NB4 (cell line): Measurements from ENCODE around the gene HLA-DRB1.
"Not testable (repeated sequence)": the region's sequence is repeated elsewhere in the genome, so short reads cannot be mapped to it uniquely, and the experiment has no call there.

Source experiments
- DNase-seq: peaks from one replicate; pipeline ENCODE4 v3.0.0; 2010; ENCODE audit warnings: low read depth
- H3K4me3 ChIP-seq: one replicate; pipeline ENCODE4 v1.5.1; 2011; ENCODE audit warnings: mild to moderate bottlenecking, low read depth, low read length, moderate library complexity
- MYC ChIP-seq: IDR thresholded peaks from 2 replicates; pipeline ENCODE4 v1.6.1; 2011; ENCODE audit warnings: low read depth, low read length
- POLR2A ChIP-seq: IDR thresholded peaks from 2 replicates; pipeline ENCODE4 v1.6.1; 2011; ENCODE audit warnings: mild to moderate bottlenecking; ENCODE audit not compliant: insufficient read length; ENCODE audit errors: extremely low read depth
- TF ChIP-seq, protein P1 (sequence below): IDR thresholded peaks from one replicate; pipeline ENCODE4 v1.5.1; 2012; ENCODE audit warnings: low read depth, low read length
- TF ChIP-seq, protein P2 (sequence below): IDR thresholded peaks from 2 replicates; pipeline ENCODE4 v1.6.1; 2011; ENCODE audit warnings: low read depth, low read length

Gene HLA-DRB1

DNA sequence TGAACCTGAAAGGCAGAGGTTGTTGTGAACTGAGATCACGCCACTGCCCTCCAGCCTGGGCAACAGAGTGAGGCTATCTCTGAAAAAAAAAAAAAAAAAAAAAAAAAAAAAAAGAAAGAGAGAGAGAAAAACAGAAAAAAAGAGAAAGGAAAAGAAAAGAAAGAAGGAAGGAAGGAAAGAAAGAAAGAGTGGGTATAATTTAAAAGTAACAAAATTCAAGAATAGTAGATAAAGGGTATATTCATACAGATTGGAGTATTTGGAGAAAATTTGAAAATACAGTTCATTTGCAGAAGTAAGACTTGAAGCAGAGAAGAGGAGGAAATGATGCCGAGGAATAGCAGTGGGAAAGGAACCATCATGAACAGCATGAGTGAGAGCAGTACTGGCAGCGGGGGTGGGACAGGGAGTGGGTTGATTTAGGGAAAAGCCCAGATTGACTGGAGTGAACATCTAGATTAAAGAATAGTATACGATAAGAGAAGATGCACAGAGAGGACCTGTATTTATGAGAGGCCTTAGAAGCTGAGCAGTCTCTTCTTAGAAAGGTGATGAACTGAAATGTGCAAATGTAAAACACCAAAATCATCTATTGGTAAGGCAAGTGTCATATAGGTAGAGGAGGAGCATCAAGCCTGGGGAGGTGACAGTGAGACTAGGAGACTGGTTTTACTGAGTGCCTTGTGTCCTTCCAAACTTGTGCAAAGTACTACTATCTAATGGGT is 17.8 kb upstream of the HLA-DRB1 start:
- no peak overlapping the region for H3K4me3 ChIP-seq
- no peak for TF ChIP-seq POLR2A
- TF ChIP-seq, protein P1, sequence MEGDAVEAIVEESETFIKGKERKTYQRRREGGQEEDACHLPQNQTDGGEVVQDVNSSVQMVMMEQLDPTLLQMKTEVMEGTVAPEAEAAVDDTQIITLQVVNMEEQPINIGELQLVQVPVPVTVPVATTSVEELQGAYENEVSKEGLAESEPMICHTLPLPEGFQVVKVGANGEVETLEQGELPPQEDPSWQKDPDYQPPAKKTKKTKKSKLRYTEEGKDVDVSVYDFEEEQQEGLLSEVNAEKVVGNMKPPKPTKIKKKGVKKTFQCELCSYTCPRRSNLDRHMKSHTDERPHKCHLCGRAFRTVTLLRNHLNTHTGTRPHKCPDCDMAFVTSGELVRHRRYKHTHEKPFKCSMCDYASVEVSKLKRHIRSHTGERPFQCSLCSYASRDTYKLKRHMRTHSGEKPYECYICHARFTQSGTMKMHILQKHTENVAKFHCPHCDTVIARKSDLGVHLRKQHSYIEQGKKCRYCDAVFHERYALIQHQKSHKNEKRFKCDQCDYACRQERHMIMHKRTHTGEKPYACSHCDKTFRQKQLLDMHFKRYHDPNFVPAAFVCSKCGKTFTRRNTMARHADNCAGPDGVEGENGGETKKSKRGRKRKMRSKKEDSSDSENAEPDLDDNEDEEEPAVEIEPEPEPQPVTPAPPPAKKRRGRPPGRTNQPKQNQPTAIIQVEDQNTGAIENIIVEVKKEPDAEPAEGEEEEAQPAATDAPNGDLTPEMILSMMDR = no peak
- no peak for TF ChIP-seq MYC
- TF ChIP-seq, protein P2, sequence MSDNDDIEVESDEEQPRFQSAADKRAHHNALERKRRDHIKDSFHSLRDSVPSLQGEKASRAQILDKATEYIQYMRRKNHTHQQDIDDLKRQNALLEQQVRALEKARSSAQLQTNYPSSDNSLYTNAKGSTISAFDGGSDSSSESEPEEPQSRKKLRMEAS = no peak
- no peak for DNase-seq

DNA sequence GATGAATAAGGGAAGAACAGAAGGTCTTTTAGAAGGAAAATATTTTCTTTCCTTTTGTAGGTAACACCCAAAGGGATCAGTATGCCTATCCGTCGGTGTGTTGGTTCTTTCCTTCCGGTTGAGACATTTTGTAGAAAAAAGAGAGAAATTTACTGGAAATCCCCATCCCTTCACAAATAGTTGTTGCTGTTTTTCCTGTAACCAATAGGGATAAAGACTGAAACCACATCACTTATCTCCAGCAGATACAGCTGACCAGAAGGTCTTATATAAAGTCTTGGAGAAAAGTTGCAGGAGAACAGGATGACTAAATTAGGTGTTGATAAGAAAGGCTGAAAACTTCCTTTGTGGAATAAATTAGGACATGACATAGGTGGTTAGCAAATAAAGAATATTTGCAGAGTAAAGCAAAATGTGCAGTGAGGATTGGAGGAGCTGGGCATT is 14.8 kb upstream of the HLA-DRB1 start:
- H3K4me3 ChIP-seq = no peak overlapping the region
- TF ChIP-seq POLR2A (no peak), MYC (no peak)
- TF ChIP-seq, protein P2 = no peak
- TF ChIP-seq, protein P1 = no peak
- no peak for DNase-seq

DNA sequence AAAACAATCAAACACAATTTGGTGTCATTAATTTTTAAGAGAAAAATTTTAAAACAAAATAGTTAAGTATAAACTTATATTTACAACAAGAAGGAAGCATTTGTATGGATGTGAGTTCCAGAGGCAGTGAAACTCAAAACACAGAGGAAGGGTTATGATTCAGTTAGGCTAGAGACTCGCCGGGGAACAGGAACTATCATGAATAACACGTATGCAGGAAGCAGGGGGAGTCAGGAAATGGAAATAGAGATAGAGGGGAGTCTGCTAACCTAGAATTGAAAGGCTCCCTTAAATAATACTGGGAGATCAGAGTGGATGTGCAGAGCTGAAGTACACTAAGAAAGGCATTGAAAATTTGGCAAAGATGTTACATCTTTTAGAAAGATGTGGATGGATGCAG is 14.2 kb upstream of the HLA-DRB1 start:
- no peak overlapping the region for H3K4me3 ChIP-seq
- TF ChIP-seq, protein P2 = no peak
- DNase-seq = no peak

DNA sequence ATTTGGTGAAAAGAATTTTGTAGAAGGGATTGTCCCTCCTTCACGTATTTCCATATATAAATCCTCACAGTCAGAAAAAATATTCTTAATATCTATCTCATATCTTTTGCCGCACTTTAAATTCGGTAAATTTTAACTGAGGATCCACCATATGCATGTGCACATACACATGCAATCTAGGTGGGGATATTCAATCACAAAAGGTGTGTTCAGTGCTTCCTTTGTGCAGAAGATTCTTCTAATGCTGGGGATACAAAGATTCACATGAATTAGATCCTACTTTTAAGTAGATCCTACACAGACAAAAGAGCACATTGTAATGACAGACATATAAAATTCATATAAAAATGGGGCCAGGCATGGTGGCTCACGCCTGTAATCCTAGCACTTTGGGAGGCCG is 13.6 kb upstream of the HLA-DRB1 start:
- no peak overlapping the region for H3K4me3 ChIP-seq
- DNase-seq = no peak
- TF ChIP-seq, protein P2 = no peak
- TF ChIP-seq, protein P1 = no peak
- TF ChIP-seq MYC (no peak), POLR2A (no peak)

DNA sequence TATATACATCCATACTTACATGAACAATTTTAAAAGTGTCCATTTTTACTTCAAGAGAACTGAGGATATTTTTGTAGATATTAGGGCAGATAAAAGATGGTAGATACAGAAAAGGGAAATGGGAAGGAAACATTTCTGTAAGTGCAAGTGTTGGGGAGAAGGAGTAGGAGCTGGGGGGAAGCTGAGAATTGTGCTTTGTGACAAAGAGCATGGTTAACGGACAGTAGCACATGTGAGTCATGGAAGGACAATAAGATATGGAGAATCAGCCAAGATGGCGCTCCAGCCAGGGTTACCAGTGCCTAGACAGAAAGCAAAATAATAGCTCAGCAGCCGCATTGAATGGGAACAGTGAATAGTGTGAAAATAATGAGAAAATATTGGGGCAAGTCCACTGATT is 12.7 kb upstream of the HLA-DRB1 start:
- TF ChIP-seq, protein P1 = no peak
- no peak for TF ChIP-seq POLR2A
- TF ChIP-seq, protein P2 = no peak
- no peak for TF ChIP-seq MYC
- H3K4me3 ChIP-seq = no peak overlapping the region
- no peak for DNase-seq

DNA sequence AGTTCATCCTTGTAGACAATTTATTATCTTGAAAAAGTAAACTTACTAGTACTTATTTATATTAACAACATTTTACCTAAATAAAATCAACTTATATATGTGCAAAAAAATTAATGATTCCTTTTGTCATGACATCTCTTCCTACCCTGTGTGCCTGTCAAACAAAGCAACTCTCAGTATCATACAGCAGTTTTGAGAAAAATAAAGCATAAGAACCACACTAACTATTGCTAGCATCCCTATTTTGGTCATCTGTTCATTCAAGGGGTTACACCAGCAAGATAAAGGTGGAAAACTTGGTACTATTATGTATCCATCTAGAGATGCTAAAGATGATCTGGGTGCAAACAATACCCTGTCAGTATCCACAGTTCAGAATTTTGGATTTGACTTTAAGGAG is 7.4 kb upstream of the HLA-DRB1 start:
- no peak for DNase-seq
- no peak overlapping the region for H3K4me3 ChIP-seq
- TF ChIP-seq POLR2A = no peak
- TF ChIP-seq, protein P1 = no peak
- TF ChIP-seq, protein P2 = no peak
- TF ChIP-seq MYC = no peak

DNA sequence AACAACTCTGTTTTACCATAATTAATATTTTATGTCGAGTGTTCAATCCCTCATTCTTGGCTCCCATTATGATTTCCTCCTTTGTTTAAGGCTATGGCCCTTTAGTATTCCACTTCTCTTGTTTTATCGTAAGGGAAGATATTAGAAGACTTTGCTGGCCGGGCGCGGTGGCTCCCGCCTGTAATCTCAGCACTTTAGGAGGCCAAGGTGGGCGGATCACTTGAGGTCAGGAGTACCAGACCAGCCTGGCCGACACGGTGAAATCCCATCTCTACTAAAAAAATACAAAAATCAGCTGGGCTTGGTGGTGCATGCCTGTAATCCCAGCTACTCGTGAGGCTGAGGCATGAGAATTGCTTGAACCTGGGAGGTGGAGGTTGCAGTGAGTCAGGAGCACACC is 1.1 kb upstream of the HLA-DRB1 start:
- not testable (repeated sequence) for H3K4me3 ChIP-seq, DNase-seq
